ENCODE data around the gene C2orf92.
"Not testable (repeated sequence)": the region's sequence is repeated elsewhere in the genome, so short reads cannot be mapped to it uniquely, and the experiment has no call there.

The C2orf92 gene

GRCh38 chr2:97669448-97669847 lies at the start of gene C2orf92:
C2orf92 (plus strand) TSS chr2:97669713; CDS start chr2:97669789, 76 bp downstream.
- DNase-seq = no peak

GRCh38 chr2:97620492-97620891 lies 49.0 kb upstream of the C2orf92 start:
- not testable (repeated sequence) for DNase-seq

DNA sequence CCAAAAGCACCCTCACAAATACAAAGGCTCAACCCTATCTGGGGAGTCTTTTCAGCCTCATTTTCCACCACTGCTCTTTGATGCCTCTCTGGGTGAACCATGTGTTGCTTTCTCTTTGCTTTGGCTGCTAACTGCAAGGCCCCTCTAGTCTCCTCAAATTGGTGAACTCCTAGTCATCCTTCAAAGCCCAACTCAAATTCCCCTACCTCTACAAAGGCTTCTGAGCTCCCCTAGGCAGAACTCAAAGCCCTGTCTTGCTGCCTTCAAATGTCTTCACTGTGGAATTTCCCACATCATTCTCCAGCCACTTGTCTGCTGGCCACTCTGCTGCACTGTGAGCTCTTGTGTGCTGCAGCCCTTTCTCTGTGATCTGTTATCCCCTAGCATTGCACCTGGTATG lies 46.5 kb upstream of the C2orf92 start:
- not testable (repeated sequence) for DNase-seq

DNA sequence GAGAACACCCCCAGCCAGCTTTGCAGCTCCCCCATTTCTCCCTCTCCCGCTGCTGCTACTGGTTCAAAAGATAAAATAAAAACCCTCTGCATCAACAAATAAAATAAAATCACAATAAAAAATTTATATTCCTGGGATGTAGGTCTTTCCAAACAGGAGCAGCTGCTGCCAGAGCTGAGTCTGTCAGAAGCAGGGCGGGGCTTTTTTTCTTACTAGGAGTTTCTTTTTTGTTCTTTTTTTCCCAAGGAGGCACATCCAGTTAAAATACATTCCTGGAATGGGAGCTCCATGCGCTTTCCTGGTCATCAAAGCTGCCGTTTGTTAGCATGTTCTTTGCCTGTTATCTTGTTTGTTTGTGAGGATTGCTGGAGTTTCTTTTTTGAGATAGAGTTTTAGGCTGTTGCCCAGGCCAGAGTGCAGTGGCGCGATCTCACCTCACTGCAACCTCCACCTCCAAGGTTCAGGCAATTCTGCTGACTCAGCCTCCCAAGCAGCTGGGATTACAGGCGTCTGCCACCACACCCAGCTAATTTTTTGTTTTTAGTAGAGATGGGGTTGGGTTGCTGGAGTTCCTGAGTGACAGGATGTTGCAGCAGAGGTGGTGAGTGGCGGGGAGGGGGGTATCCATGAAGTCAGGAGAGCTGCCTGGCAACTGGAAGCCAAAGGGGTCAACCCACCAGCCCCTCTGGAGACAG lies 44.0 kb upstream of the C2orf92 start:
- not testable (repeated sequence) for DNase-seq

DNA sequence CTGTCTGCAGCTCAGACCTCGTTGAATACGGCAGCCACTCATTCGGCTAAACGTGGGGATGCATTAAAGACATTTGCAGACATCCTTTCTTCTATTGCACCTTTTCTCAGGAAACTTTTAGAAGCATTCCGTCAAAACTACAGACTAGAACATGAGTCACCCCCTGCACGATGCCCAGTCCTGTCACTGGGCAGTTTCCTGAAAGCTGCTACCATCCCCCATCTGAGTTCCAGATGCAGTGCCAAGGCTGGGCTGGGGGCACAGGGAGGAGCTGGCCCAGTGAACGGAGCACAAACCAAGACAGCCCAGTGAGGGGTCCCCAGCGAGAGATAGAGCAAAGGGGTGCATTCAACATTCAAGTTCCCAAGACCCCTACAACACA lies 43.5 kb upstream of the C2orf92 start:
- DNase-seq = not testable (repeated sequence)

- DNase-seq = no peak
Measured at GRCh38 chr2:97644023-97644717, 25.3 kb upstream of the C2orf92 start.

- DNase-seq = no peak
Measured at GRCh38 chr2:97645112-97645694, 24.3 kb upstream of the C2orf92 start.

- peak; percentile 93 to 95 for DNase-seq
Measured at GRCh38 chr2:97645695-97646629, 23.6 kb upstream of the C2orf92 start, which contains the start of gene COX5B. COX5B (plus strand) TSS chr2:97646062; CDS start chr2:97646087, 25 bp downstream.

- DNase-seq = no peak
Measured at GRCh38 chr2:97646977-97647376, 22.5 kb upstream of the C2orf92 start.

- no peak for DNase-seq
Measured at GRCh38 chr2:97651114-97651513, 18.4 kb upstream of the C2orf92 start.

DNA sequence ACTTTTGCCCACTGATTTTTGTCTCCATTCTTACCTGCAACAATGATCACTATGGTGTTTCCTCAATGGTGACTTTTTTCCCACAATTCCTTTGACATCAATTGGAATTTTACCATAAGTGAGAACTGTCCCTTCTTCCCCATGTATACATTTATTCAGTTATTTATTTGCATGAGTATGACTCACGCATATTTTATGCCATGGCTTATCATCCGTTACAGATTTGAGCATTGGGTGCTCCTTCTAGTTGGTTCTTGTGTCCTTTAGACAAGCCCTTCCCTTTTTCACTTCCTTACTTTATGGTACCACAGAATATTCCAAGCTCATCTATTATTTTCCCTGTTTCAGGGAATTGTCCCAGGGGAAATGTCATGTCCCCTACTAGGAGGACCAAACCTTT lies 16.0 kb upstream of the C2orf92 start:
- DNase-seq = no peak

DNA sequence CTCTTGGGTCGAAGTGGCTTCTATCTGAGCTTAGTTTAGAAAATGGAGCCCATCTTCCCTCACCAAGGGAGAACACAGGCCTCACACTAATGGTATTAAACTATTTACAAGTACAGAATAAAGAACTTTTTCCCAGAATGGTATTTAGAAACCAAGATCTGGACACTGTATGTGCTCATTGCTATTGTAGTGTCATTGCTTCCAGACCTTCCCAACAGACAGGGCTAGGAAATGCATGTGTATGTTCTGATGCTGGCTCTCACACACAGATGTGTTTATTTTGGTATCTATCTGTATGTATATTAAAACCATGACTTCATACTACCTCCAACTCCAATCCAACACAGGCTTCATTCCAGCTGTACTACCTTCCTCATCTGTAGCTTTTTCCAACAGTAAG lies 15.6 kb upstream of the C2orf92 start:
- no peak for DNase-seq

- no peak for DNase-seq
Measured at GRCh38 chr2:97654309-97654708, 15.2 kb upstream of the C2orf92 start.

DNA sequence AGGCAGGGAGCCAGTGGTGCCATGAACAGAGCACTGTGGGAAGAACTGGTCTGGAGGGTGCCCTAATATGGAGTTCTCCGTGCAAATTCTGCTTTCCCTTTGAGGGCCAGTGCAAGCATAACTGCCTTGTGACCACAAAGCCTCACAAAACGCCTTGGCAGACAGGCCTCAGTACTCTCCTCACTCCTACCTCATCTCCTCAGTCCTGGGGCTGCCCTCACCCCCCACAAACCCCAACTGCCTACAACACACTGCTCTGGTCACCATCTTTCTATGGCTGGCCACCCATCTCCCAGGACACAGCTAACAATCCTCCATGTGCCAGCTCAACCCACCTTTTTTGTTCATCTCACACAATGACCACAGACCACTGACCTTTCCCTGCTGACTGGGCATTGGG lies 14.7 kb upstream of the C2orf92 start:
- no peak for DNase-seq

DNA sequence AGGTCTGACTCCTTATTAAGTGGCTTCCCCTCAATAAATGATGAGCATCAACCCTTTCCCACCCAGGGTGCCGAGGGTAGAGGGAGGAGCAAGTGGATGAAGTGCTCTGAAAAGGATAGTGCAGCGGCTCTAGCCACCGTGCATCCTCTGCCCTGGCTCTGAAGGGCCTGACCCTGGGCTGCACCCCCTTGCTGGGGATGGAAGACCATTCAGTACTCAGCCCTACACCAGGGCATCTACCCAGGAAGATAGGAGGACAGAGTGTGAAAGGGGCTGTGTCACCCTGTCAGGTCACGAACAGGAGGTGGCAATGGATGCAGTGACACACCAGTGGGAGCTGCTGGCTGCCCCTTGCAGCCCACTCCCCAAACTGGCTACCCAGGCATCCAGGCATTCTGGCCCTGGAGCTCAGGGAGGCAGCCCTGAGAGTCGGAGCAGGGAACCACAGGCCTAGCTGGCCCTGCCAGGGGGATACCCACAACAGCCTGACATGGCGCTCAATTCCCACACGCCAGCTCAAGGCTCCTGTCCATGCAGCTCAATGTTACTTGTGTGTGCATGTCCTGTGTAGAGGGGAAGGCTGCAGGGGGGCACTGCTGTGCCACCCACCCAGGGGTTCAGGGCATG lies 13.3 kb upstream of the C2orf92 start:
- no peak for DNase-seq

- DNase-seq = no peak
Measured at GRCh38 chr2:97656905-97657587, 12.5 kb upstream of the C2orf92 start.

GRCh38 chr2:97657986-97658690 lies 11.4 kb upstream of the C2orf92 start:
- DNase-seq = no peak

GRCh38 chr2:97658691-97659157 lies 10.8 kb upstream of the C2orf92 start:
- DNase-seq = no peak

- no peak for DNase-seq
Measured at GRCh38 chr2:97659256-97660043, 10.1 kb upstream of the C2orf92 start.

All from NCI-H524 (cell line).